Vagina (tissue), 2 donors: Measurements from ENCODE around the gene SCLT1.

Experiments used
- CTCF ChIP-seq, 3 experiments: fragments of 450-650 bp in 2 of 3; fragments of 200-600 bp in 1 of 3; sonication (generic) in 1 of 3; IDR thresholded peaks; one replicate each; pipeline ENCODE4 v1.5.1; 2017 to 2019; ENCODE audit warnings: antibody characterized with exemption in 3 of 3, mild to moderate bottlenecking in 2 of 3, moderate library complexity in 2 of 3
- POLR2A ChIP-seq, 2 donors: fragments of 450-650 bp; IDR thresholded peaks; one replicate each; pipeline ENCODE4 v1.6.1; 2017; ENCODE audit warnings: antibody characterized with exemption in 2 of 2, mild to moderate bottlenecking in 2 of 2, moderate library complexity in 2 of 2

- no peak for TF ChIP-seq CTCF (IDR thresholded peaks at IDR 0.05)
- TF ChIP-seq POLR2A (IDR thresholded peaks at IDR 0.05): no peak
These were observed 251.9 kb downstream of the SCLT1 start for GRCh38 chr4:128841402-128841801.
